ENCODE data around the gene CYP11A1. TPM values are rescaled to one million over a fixed set of nuclear protein-coding genes. Genes with fewer than 3 reads are reported as not detected.

The CYP11A1 gene
- 1 to 10 TPM in 1 of 4 donors, under 1 TPM in 3; 0.15 to 2.5 (median 0.67) TPM for total RNA-seq

DNA sequence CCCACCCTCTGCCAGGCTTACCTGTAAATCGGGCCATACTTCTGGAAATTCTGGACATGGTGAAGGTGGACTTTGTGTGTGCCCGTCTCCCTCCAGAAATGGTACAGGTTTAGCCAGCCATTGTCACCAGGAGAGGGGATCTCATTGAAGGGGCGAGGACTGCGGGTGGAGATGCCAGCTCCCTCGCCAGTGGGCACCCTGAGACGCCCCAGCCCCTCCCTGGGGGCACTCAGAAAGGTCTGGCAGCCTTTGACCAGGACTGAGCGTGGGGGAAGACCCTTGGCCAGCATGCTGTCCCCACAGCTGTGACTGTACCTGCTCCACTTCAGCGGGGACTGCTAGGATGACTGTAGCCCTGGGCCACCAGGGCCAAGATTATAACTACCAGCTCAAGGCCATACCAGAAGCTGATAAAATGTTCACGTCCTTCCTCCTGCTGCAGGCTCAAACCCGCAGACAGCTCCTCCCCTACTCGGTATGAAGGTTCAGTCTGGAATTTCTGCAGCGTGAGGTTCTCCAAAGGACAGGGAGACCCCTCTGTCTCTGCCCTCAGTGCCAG is at the start of gene CYP11A1:
Gene CYP11A1 (minus strand): TSS at position 351 of the 559 bp plus-strand sequence. CDS start 61 bp downstream, at position 290.
- DNase-seq (no peak), ATAC-seq (no peak)
- in situ Hi-C loops (cut with MboI; ENCODE audit: low sequenced_read_pairs in 4 of 4), result loop anchor here in 1 of 4 donors (10.0 kb wide), 1 partner anchor 127 kb away; no protein-coding TSS in a partner anchor
- no peaks in the 10 kb centered on the region for H3K9me3 ChIP-seq
- peaks cover 5 to 6% of the 10 kb centered on the region in 2 donors for H3K4me1 ChIP-seq
- no peaks in the 10 kb centered on the region for H3K36me3 ChIP-seq
- peak within 1 kb of the TSS in 3 of 4 donors; percentile 60 to 91 (median 63) for H3K4me3 ChIP-seq
- H3K27me3 ChIP-seq, result no peaks in the 10 kb centered on the region
- TF ChIP-seq, protein P1, sequence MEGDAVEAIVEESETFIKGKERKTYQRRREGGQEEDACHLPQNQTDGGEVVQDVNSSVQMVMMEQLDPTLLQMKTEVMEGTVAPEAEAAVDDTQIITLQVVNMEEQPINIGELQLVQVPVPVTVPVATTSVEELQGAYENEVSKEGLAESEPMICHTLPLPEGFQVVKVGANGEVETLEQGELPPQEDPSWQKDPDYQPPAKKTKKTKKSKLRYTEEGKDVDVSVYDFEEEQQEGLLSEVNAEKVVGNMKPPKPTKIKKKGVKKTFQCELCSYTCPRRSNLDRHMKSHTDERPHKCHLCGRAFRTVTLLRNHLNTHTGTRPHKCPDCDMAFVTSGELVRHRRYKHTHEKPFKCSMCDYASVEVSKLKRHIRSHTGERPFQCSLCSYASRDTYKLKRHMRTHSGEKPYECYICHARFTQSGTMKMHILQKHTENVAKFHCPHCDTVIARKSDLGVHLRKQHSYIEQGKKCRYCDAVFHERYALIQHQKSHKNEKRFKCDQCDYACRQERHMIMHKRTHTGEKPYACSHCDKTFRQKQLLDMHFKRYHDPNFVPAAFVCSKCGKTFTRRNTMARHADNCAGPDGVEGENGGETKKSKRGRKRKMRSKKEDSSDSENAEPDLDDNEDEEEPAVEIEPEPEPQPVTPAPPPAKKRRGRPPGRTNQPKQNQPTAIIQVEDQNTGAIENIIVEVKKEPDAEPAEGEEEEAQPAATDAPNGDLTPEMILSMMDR (IDR thresholded peaks at IDR 0.05 in 4 of 5, conservative IDR thresholded peaks at IDR 0.05 in 1 of 5), result no peak
- TF ChIP-seq POLR2A (IDR thresholded peaks at IDR 0.05), result no peak
- intact Hi-C loops (cut with DNase I; ENCODE audit: low total_unique reads), result no loop called here
- H3K27ac ChIP-seq, result no peak within 1 kb of the TSS

DNA sequence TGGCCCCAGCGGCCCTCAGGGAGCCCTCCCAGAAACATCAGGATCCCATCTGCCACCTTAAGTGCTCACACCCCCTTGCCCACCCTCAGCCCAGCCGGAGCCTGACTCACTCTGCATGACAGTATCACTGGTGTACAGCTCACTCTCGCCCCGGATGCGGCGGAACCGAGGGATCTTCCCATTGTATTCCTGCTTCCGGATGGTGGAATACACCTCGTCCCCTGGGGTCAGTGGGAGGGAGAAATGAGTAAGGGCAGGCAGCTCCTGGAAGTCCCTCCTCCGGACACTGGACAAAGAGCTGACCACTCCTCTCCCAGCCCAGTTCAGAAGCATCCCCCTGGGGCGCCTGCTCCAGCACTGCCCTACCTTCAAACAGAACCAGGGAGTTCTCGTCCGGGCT is 49.8 kb upstream of the CYP11A1 start:
- TF ChIP-seq, protein P1 (IDR thresholded peaks at IDR 0.05 in 4 of 5, conservative IDR thresholded peaks at IDR 0.05 in 1 of 5), result no peak
- no peak for TF ChIP-seq POLR2A (IDR thresholded peaks at IDR 0.05)
- Histone ChIP-seq H3K4me1 (peaks cover 14 to 21% of the 10 kb centered on the region in 2 donors), H3K27me3 (no peaks in the 10 kb centered on the region), H3K36me3 (no peaks in the 10 kb centered on the region), H3K27ac (no peak overlapping the region), H3K4me3 (no peak overlapping the region), H3K9me3 (no peaks in the 10 kb centered on the region)
- DNase-seq (no peak), ATAC-seq (no peak)
- intact Hi-C loops (cut with DNase I; ENCODE audit: low total_unique reads) (no loop called here), in situ Hi-C loops (cut with MboI; ENCODE audit: low sequenced_read_pairs in 4 of 4) (no loop called here)

DNA sequence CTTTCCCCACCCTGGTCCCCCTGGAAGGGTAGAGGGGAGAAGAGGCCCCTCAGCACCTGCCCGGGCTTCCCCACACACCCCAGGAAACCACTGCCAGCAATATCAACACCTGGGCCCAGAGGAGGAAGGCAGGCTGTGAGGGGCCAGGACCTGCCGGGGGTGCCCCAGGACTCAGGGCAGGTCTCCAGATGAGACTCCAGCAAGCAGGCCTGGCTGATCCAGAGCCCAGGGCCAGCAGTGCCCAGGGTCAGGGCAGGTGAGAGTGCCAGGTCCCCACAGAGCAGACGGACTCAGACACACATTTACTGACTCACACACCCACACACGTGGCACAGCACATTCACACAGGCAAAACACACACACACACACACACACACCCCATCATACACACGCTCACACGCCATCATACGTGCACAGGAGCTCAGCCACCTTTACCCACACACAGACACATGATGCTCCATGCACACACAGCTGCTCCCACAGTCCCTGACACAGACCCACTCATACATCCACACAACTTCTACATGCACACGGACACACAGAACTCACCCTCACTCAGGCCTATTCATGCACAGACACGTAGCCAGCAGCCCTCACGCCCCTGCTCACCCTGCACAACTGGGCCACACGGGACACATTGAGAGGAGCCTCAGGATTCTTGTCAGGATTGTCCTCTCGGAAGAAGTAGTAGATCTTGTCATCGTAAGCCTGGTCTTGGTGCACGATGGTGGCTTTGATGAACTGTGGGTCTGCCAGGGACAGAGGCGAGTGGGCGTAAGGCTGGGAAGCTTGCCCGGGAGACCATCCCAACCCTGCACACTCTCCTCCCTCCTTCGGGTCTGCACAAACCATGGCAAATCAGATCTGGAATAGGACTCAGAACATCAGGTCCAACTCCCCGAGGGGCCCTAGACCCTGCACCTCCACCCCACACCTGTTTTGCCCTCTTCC is 48.8 kb upstream of the CYP11A1 start:
- ATAC-seq (no peak), DNase-seq (no peak)
- peaks cover 11 to 13% of the 10 kb centered on the region in 2 donors for H3K4me1 ChIP-seq
- no peaks in the 10 kb centered on the region for H3K9me3 ChIP-seq
- no peak overlapping the region for H3K4me3 ChIP-seq
- TF ChIP-seq, protein P1 (IDR thresholded peaks at IDR 0.05 in 4 of 5, conservative IDR thresholded peaks at IDR 0.05 in 1 of 5), result no peak
- TF ChIP-seq POLR2A (IDR thresholded peaks at IDR 0.05), result no peak
- in situ Hi-C loops (cut with MboI; ENCODE audit: low sequenced_read_pairs in 4 of 4), result no loop called here
- H3K36me3 ChIP-seq, result no peaks in the 10 kb centered on the region
- intact Hi-C loops (cut with DNase I; ENCODE audit: low total_unique reads), result no loop called here
- H3K27me3 ChIP-seq, result no peaks in the 10 kb centered on the region
- H3K27ac ChIP-seq, result no peak overlapping the region

DNA sequence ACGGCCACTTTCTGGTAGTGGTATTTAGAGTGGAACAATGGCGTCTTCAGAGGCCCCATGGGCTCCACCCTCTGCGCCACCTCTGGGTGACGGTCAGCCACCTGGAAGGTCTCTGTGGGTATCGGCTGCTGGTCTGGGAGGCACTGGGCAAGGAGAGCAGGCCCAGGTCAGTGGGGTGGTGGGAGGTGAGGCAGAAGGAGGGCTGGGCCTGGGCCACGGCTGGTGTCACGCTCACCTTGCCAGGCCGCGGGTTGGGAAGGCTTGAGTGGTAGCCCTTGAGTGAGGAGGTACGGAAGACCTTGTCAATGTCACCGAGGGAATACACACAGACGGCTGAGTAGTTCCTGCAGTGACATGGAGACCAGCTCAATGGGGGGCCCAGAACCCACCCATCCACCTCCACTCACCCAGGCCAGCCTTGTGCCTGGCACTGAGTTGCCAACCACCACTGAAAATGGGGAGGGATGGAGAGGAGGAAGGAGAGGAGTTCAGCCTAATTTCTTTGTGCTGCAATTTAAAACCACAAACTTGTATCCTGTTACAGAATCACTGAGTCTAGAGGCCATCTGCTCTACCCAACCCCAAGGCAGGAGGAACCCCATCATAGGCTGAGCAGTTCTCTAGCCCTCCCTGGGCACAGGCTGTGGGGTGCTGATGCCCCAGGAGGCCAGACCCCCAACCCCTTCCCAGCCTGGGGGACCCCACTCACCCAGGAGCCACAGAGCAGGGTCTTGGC is 47.3 kb upstream of the CYP11A1 start:
- in situ Hi-C loops (cut with MboI; ENCODE audit: low sequenced_read_pairs in 4 of 4) (no loop called here), intact Hi-C loops (cut with DNase I; ENCODE audit: low total_unique reads) (no loop called here)
- Histone ChIP-seq H3K27me3 (no peaks in the 10 kb centered on the region), H3K9me3 (no peaks in the 10 kb centered on the region), H3K4me3 (no peak overlapping the region), H3K27ac (no peak overlapping the region), H3K4me1 (no peaks in the 10 kb centered on the region), H3K36me3 (no peaks in the 10 kb centered on the region)
- DNase-seq, result no peak
- no peak for ATAC-seq
- TF ChIP-seq, protein P1 (IDR thresholded peaks at IDR 0.05 in 4 of 5, conservative IDR thresholded peaks at IDR 0.05 in 1 of 5), result no peak
- no peak for TF ChIP-seq POLR2A (IDR thresholded peaks at IDR 0.05)

Data from gastrocnemius medialis (tissue), 4 donors.